AG10803 (cell line): ENCODE measurements around the gene TMED5.

Experiments used
- DNase-seq: peaks from one replicate; pipeline ENCODE4 v3.0.0; 2010; ENCODE audit warnings: low read depth
- H3K4me3 ChIP-seq: 2 replicates; pipeline ENCODE4 v1.5.1; 2011; ENCODE audit warnings: mild to moderate bottlenecking, low read length, control low read depth
- CTCF ChIP-seq: conservative IDR thresholded peaks from 2 replicates; pipeline ENCODE4 v1.5.1; 2011; ENCODE audit warnings: mild to moderate bottlenecking, low read length, control low read depth, inconsistent platforms

Gene TMED5

DNA sequence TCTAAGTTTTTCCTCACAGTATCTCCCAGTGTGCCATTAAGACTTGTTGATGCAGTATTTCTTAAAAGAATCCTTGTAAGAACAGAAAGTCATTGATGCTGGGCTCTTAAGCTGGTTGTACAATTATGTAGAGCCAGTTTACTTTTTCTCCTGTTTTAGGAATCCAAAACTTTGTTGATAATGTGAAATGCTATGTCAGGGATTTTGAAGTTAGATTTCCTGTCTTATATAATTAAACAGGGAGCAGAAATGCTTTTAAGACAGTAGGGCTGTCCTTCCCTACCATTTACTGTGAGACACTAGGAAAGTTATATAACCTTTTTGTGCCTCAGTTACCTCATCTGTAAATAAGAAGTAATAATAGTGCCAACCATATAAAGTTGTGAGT is 26.3 kb upstream of the TMED5 start:
- no peak overlapping the region for H3K4me3 ChIP-seq
- TF ChIP-seq CTCF: no peak
- no peak for DNase-seq

- TF ChIP-seq CTCF: no peak
- DNase-seq: no peak
- H3K4me3 ChIP-seq: no peak overlapping the region
Measured at GRCh38 chr1:93205892-93206566, 25.8 kb upstream of the TMED5 start.

- no peak for DNase-seq
- H3K4me3 ChIP-seq: no peak overlapping the region
- TF ChIP-seq CTCF: no peak
Measured at GRCh38 chr1:93200714-93201113, 20.5 kb upstream of the TMED5 start.

DNA sequence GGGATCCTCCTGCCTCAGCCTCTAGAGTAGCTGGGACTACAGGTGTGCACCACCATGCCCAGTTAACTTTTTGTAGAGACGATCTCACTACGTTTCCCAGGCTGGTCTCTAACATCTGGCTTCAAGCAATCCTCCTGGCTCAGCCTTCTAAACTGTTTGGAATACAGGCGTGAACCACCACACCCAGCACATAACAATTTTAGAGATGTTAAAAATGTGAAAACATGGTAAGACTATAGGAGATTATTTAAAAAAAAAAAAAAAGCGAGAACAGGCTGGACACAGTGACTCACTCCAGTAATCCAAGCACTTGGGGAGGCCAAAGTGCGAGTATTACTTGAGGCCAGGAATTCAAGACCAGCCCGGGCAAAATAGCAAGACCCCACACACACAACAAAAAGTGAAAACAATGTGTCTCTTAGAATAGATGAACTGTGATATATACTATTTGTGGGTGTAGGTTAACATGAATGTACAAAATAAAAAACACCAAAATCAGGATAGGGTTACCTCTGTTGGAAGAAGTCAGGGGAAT is 19.9 kb upstream of the TMED5 start:
- no peak for TF ChIP-seq CTCF
- no peak overlapping the region for H3K4me3 ChIP-seq

DNA sequence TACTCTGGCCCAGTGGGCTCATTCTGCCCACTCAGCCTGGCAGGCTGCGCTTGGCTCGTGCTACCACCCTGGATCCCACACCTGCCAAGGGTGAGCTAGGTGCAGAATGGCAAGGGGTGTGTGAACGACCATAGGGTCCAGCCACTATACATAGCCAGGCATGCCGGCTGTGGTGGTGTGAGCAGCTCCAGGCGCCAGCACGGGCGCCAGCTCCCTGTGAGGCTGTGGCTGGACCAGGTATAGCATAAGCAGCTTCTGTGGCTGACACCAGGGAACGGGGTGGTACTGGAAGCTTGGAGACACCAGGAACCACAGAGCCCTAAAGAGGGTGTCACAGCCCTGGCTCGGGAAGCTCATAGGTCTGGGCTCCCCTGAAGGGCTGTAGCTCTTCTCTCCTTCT is 18.9 kb upstream of the TMED5 start:
- no peak for TF ChIP-seq CTCF
- no peak overlapping the region for H3K4me3 ChIP-seq
- no peak for DNase-seq

More for the DNA sequence above, 19.9 kb upstream of the TMED5 start:
- peak; percentile 9 for DNase-seq

- DNase-seq: peak; percentile 40
- no peak overlapping the region for H3K4me3 ChIP-seq
- no peak for TF ChIP-seq CTCF
Measured at GRCh38 chr1:93196591-93196990, 16.4 kb upstream of the TMED5 start.

DNA sequence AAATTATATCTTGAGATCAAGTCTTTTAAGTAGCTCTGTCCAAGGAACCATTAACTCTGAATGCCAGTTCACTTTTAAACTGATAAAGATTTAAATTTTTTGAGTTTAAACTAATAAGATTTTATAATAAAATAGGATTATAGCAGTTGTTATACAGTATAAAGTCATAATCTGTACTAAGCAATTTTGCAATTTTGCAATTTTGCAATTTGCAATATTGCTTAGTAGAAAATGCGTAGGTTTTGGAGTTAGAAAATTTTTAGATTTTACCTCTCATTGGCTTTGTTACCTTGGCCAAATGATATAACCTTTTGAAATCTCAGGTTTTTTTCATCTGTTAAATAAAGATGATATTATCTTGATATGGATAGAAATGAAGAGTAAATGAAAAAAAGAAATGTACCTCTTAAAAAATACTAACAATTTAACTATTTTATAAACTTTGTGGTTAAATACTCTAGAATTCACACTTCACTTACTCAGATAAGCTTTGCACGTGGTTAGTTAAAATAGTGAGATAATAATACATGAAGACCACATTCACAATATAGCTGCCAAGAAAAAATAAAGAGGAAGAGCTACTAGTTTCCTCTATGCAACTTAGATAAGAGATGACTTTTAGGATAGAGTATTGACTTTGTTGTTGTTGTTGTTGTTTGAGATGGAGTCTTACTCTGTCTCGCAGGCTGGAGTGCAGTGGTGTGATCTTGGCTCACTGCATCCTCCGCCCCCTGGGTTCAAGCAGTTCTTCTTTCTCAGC is 14.2 kb upstream of the TMED5 start:
- no peak overlapping the region for H3K4me3 ChIP-seq
- TF ChIP-seq CTCF: no peak
- no peak for DNase-seq
